Endothelial cell of umbilical vein (primary cell): ENCODE measurements around the gene TREM2. TPM values are rescaled to one million over a fixed set of nuclear protein-coding genes. Genes with fewer than 3 reads are reported as not detected.

Experiments used
- BruUV-seq: library from RNA; stranded (reverse); fragments of 400-500 nt; replicated peaks from 2 replicates; lab custom pipeline; 2021; lab: Mats Ljungman, UMichigan
- CTCF ChIA-PET: fragments of 300-600, 350-600 bp; sonication (Branson Sonifier 250); formaldehyde crosslinking; loops from one replicate; lab custom pipeline; 2021; ENCODE audit warnings: antibody characterized with exemption, inconsistent platforms; lab: Charles Lee
- POLR2A ChIA-PET: fragments of 300-600, 350-600 bp; sonication (Branson Sonifier 250); formaldehyde crosslinking; loops from one replicate; lab custom pipeline; 2021; ENCODE audit warnings: antibody characterized with exemption, inconsistent platforms; lab: Charles Lee
- DNase-seq: peaks from one replicate; pipeline ENCODE4 v3.0.0-alpha.2; 2011; ENCODE audit warnings: low read depth, low spot score
- FAIRE-seq: peaks from 2 replicates; lab custom pipeline; 2011; peaks lifted over from hg19 to GRCh38; lab: Jason Lieb, UNC
- H2AFZ ChIP-seq: 2 replicates; pipeline ENCODE4 v1.6.0; 2012; ENCODE audit warnings: low read depth, low read length, control low read depth, inconsistent platforms
- H3K27ac ChIP-seq: 2 replicates; pipeline ENCODE4 v1.5.1; 2011; ENCODE audit warnings: low read depth, mild to moderate bottlenecking, control low read depth, low read length, moderate library complexity; ENCODE audit not compliant: insufficient read depth
- H3K27me3 ChIP-seq, 2 experiments: 2 replicates each; pipeline versions ENCODE4 v1.6.0 to v1.6.1; 2011; ENCODE audit warnings: low read length in 2 of 2, mixed read lengths in 1 of 2; ENCODE audit not compliant: control insufficient read depth in 2 of 2, insufficient read depth in 2 of 2
- H3K36me3 ChIP-seq, 2 experiments: 2 replicates in 1 of 2; 3 replicates in 1 of 2; pipeline ENCODE4 v1.5.1; 2011; ENCODE audit warnings: low read length in 2 of 2, mild to moderate bottlenecking in 1 of 2, moderate library complexity in 1 of 2; ENCODE audit not compliant: control insufficient read depth in 2 of 2, insufficient read depth in 2 of 2; ENCODE audit errors: extremely low read depth in 1 of 2
- H3K4me1 ChIP-seq: 3 replicates; pipeline ENCODE4 v1.5.1; 2011; ENCODE audit warnings: mild to moderate bottlenecking, low read length; ENCODE audit not compliant: control insufficient read depth, insufficient read depth; ENCODE audit errors: extremely low read depth
- H3K4me2 ChIP-seq: 2 replicates; pipeline ENCODE4 v1.6.1; 2011; ENCODE audit warnings: low read length, control low read depth, mixed read lengths; ENCODE audit not compliant: insufficient read depth
- H3K4me3 ChIP-seq, 3 experiments: fragments of 200-600 bp in 1 of 3; sonication (generic), shearing (Covaris generic) in 1 of 3; replicated peaks in 1 of 3; 2 replicates each; pipeline ENCODE4 v1.5.1; 2011 to 2016; ENCODE audit warnings: control low read depth in 3 of 3, low read length in 3 of 3, mild to moderate bottlenecking in 2 of 3, inconsistent platforms in 1 of 3, low read depth in 1 of 3, moderate library complexity in 1 of 3; ENCODE audit not compliant: insufficient read depth in 1 of 3
- H3K79me2 ChIP-seq: 2 replicates; pipeline ENCODE4 v1.6.0; 2012; ENCODE audit warnings: low read length, inconsistent platforms; ENCODE audit not compliant: control insufficient read depth, insufficient read depth
- H3K9ac ChIP-seq: replicated peaks from 2 replicates; pipeline ENCODE3; 2011; ENCODE audit warnings: low read length, control low read depth; ENCODE audit not compliant: insufficient read depth; ENCODE audit errors: extremely low read depth
- H3K9me1 ChIP-seq: replicated peaks from 3 replicates; pipeline ENCODE4 v1.6.0; 2011; ENCODE audit warnings: mild to moderate bottlenecking, low read length; ENCODE audit not compliant: control insufficient read depth, insufficient read depth; ENCODE audit errors: extremely low read depth
- H3K9me3 ChIP-seq: replicated peaks from 2 replicates; pipeline ENCODE4 v1.5.1; 2012; ENCODE audit warnings: low read length, inconsistent platforms; ENCODE audit not compliant: control insufficient read depth, insufficient read depth
- H4K20me1 ChIP-seq: replicated peaks from 2 replicates; pipeline ENCODE3; 2011; ENCODE audit warnings: mild to moderate bottlenecking, low read length; ENCODE audit not compliant: control insufficient read depth, insufficient read depth; ENCODE audit errors: extremely low read depth
- CTCF ChIP-seq, 2 donors: IDR thresholded peaks; 1 replicate in 1 of 2; 2 replicates in 1 of 2; pipeline ENCODE4 v1.5.1; 2011; ENCODE audit warnings: low read length in 2 of 2, mild to moderate bottlenecking in 2 of 2, moderate library complexity in 2 of 2, control low read depth in 1 of 2, inconsistent platforms in 1 of 2, low read depth in 1 of 2; ENCODE audit not compliant: insufficient read depth in 1 of 2; ENCODE audit errors: extremely low read depth in 1 of 2
- EZH2 ChIP-seq: IDR thresholded peaks from 2 replicates; pipeline ENCODE4 v1.6.1; 2012; ENCODE audit warnings: borderline replicate concordance, low read depth, mild to moderate bottlenecking, moderate library complexity, low read length, inconsistent platforms; ENCODE audit not compliant: severe bottlenecking
- FOS ChIP-seq: IDR thresholded peaks from 2 replicates; pipeline ENCODE4 v1.6.1; 2011; ENCODE audit warnings: mild to moderate bottlenecking, low read length, moderate library complexity, borderline replicate concordance; ENCODE audit not compliant: insufficient read depth
- GATA2 ChIP-seq: IDR thresholded peaks from 2 replicates; pipeline ENCODE4 v1.7.0; 2011; ENCODE audit warnings: low read depth, mild to moderate bottlenecking, moderate library complexity, mixed read lengths, low read length; ENCODE audit not compliant: insufficient read length, insufficient read depth
- JUN ChIP-seq: IDR thresholded peaks from 2 replicates; pipeline ENCODE4 v1.6.1; 2011; ENCODE audit warnings: borderline replicate concordance, low read depth; ENCODE audit not compliant: insufficient read length, insufficient read depth
- MYC ChIP-seq: IDR thresholded peaks from one replicate; pipeline ENCODE4 v1.6.1; 2011; ENCODE audit warnings: mild to moderate bottlenecking, low read depth, low read length
- POLR2A ChIP-seq: IDR thresholded peaks from 2 replicates; pipeline ENCODE4 v1.6.1; 2012; ENCODE audit warnings: low read depth, mild to moderate bottlenecking, control low read depth, low read length
- POLR2AphosphoS5 ChIP-seq: IDR thresholded peaks from 2 replicates; pipeline ENCODE4 v1.6.1; 2012; ENCODE audit warnings: low read depth, mild to moderate bottlenecking, control low read depth, low read length, moderate library complexity; ENCODE audit not compliant: insufficient read depth
- dilution Hi-C: fragments of 300-500 bp; cut with MboI; formaldehyde crosslinking; loops from one replicate; pipeline ENCODE4 v1.15.0; 2019; ENCODE audit warnings: low sequenced_read_pairs; ENCODE audit not compliant: extremely low pct_ligation_motif_present
- intact Hi-C: fragments of 100-400 bp; cut with micrococcal nuclease; formaldehyde crosslinking; loops from one replicate; pipeline ENCODE4 v1.10.0; 2022
- polyA plus RNA-seq, 4 experiments: library from polyadenylated mRNA; depleted of rRNA in 3 of 4; stranded (reverse) in 3 of 4; unstranded in 1 of 4; fragments of >200 nt; gene quantifications; 2 replicates each; pipeline versions ENCODE4 v1.2.1 to v1.2.3, GENCODE V29; 2011 to 2012; ENCODE audit warnings: missing spikeins in 1 of 4
- total RNA-seq: library from RNA; stranded (reverse); gene quantifications from 2 replicates; pipeline ENCODE4 v1.2.3, GENCODE V29; 2021
- TF ChIP-seq, protein P1 (sequence below): IDR thresholded peaks from 2 replicates; pipeline ENCODE4 v1.6.1; 2011; ENCODE audit not compliant: insufficient read depth, insufficient read length

TREM2 gene
- total and polyA plus RNA-seq, 2 donors (not counting 3 experiments of a cell fraction or from before 2014, with no cell fraction given): not detected

- DNase-seq (no peak), FAIRE-seq (no peak)
- H4K20me1 ChIP-seq: no peaks in the 10 kb centered on the region
- no peak within 1 kb of the TSS for H3K27ac ChIP-seq
- TF ChIP-seq GATA2 (no peak), JUN (no peak), MYC (no peak)
- peaks cover 0 to 2% of the 10 kb centered on the region in 2 experiments for H3K27me3 ChIP-seq
- no peak within 1 kb of the TSS for H2AFZ ChIP-seq
- no peaks in the 10 kb centered on the region for H3K9me3 ChIP-seq
- intact Hi-C loops (no loop called here), dilution Hi-C loops (no loop called here)
- H3K9me1 ChIP-seq: no peaks in the 10 kb centered on the region
- CTCF ChIA-PET: no interaction called here
- H3K79me2 ChIP-seq: no peaks in the 10 kb centered on the region
- POLR2A ChIA-PET: no interaction called here
- H3K4me2 ChIP-seq: no peak within 1 kb of the TSS
- H3K9ac ChIP-seq: no peak within 1 kb of the TSS
- H3K36me3 ChIP-seq: no peaks in the 10 kb centered on the region
- BruUV-seq: no TSS peak
- H3K4me1 ChIP-seq: no peaks in the 10 kb centered on the region
- no peak within 1 kb of the TSS for H3K4me3 ChIP-seq
Observed at GRCh38 chr6:41153992-41154625, 8.8 kb downstream of the TREM2 start, which contains the start of gene TREML1. Gene TREML1, minus strand, starts transcription at chr6:41154347. Its CDS starts 59 bp downstream, at chr6:41154288.

- DNase-seq (no peak), FAIRE-seq (no peak)
- Histone ChIP-seq H3K27ac (no peak overlapping the region), H3K9me1 (no peaks in the 10 kb centered on the region), H3K27me3 (peaks cover 0 to 2% of the 10 kb centered on the region in 2 experiments), H3K36me3 (no peaks in the 10 kb centered on the region), H3K4me1 (no peaks in the 10 kb centered on the region), H3K9me3 (no peaks in the 10 kb centered on the region), H2AFZ (no peak overlapping the region), H3K9ac (no peak overlapping the region), H3K79me2 (no peaks in the 10 kb centered on the region), H3K4me2 (no peak overlapping the region), H3K4me3 (no peak overlapping the region), H4K20me1 (no peaks in the 10 kb centered on the region)
- CTCF ChIA-PET: interaction anchor here (1.0 kb wide), 1 partner anchor 52 kb away, joined by 3 read pairs; no protein-coding TSS in a partner anchor
- BruUV-seq: no TSS peak
- intact Hi-C loops: no loop called here
- dilution Hi-C loops: no loop called here
- POLR2A ChIA-PET: no interaction called here
- TF ChIP-seq MYC (no peak), JUN (no peak), POLR2A (no peak), CTCF (IDR thresholded peaks at IDR 0.05; ENCODE audit: extremely low read depth in 1 of 2, insufficient read depth in 1 of 2, low read depth in 1 of 2, low read length in 2 of 2) (no peak), FOS (no peak), EZH2 (no peak), GATA2 (no peak), POLR2AphosphoS5 (no peak)
- TF ChIP-seq, protein P1, sequence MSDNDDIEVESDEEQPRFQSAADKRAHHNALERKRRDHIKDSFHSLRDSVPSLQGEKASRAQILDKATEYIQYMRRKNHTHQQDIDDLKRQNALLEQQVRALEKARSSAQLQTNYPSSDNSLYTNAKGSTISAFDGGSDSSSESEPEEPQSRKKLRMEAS: no peak
Observed at GRCh38 chr6:41153451-41153850, 9.5 kb downstream of the TREM2 start.
